HG03457 (cell line): Measurements from ENCODE around the gene NTF4.
"Not testable (repeated sequence)": the region's sequence is repeated elsewhere in the genome, so short reads cannot be mapped to it uniquely, and the experiment has no call there.

Experiments used
- ATAC-seq: cut with Tn5 transposase; IDR thresholded peaks from one replicate; pipeline ENCODE4 v1.9.1; 2021; ENCODE audit warnings: moderate number of reproducible peaks; ENCODE audit not compliant: unreplicated experiment

NTF4 gene

DNA sequence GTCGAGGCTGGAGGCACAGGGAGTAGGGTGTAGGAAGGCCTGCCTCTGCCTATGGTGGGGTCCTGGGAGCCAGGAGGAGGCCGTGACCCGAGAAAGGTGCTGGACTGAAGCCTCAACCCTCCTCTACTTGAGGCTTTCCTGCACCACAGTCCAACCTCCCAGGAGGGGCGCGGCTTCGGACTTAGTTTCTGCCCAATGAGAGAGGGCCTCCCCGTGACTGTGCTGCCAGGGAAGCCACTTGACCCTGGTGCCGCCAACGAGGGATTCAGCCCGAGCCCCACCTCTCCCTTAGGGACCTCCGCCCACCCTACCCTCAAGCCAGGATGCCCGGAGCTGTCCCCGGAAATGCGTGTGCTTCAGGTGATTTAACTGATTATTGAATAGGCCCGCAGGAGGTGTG lies 40.4 kb downstream of the NTF4 start, which contains the start of gene CGB3:
Gene CGB3 (minus strand): TSS at position 101 of the 400 bp plus-strand sequence. CDS start 362 bp downstream, outside the sequence.
- not testable (repeated sequence) for ATAC-seq

DNA sequence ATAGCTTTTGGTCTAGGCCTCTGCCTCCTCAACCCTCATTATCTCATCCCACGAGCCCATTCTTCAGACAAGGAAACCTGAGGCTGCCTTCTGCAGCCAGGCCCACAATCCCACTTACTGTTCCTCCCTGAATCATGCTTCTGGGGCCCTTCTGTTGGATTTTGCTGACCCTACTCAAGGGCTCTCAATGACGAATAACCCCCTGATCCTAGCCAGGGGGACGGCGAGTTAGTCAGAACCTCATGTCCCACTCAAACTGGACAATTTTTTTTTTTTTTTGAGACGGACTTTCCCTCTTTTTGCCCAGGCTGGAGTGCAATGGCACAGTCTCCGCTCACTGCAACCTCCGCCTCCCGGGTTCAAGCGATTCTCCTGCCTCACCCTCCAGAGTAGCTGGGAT lies 42.5 kb downstream of the NTF4 start:
- ATAC-seq: no peak

DNA sequence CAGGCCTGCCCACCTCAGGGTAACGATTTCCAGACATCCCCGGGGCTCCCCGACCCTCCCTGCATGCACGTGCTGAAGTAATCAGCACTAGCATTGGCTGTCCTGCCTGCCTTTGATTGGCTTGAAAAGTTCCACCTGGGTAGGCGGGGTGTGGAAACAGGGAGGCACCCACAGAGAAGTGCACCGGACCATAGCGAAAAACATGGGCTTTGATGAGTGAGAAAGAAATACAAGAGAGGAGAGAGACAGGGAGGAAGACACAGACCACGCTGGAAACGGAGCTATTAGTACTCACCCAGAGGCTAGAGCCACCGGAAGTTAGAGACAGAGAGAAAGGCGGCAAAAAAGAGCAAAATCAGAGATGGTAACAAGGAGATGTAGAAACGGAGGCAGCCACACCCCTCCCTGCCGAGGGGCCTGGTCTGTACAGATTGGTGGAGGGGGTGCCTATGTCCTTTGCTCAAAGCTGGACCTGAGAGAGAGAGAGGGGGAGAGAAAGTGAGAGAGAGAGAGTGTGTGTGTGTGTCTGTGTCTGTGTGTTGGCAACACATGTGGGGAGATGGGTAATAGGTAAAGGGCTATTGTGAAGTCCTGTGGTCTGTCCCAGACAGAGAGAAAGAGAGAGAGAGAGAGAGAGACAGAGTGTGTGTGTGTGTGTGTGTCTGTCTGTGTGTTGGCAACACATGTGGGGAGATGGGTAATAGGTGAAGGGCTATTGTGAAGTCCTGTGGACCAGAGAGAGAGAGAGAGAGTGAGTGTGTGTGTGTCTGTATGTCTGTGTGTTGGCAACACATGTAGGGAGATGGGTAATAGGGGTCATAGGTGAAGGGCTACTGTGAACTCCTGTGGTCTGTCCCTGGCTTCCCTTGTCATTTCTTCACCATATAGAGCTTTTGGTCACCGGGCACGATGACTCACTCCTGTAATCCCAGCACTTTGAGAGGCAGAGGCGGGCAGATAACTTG lies 43.4 kb downstream of the NTF4 start:
- ATAC-seq: no peak

DNA sequence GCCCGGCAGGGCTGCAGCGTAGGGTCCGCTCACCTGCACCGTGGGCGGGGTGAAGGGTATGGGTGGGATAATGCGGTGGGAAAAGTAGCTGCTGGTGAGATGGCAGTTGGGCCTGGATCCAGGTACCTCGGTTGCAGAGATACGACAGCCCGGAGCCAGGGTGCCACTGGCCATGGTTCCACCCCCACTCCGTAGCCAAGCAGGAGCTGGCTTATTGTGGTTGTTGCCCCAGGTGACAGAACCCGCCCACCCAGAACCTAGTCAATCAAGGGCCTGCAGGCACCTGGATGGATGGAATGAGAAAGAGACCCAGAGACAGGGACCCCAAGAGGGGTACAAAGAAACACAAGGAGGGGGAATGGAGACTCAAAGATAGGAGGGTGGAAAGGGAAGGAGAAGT lies 44.3 kb downstream of the NTF4 start:
- no peak for ATAC-seq

DNA sequence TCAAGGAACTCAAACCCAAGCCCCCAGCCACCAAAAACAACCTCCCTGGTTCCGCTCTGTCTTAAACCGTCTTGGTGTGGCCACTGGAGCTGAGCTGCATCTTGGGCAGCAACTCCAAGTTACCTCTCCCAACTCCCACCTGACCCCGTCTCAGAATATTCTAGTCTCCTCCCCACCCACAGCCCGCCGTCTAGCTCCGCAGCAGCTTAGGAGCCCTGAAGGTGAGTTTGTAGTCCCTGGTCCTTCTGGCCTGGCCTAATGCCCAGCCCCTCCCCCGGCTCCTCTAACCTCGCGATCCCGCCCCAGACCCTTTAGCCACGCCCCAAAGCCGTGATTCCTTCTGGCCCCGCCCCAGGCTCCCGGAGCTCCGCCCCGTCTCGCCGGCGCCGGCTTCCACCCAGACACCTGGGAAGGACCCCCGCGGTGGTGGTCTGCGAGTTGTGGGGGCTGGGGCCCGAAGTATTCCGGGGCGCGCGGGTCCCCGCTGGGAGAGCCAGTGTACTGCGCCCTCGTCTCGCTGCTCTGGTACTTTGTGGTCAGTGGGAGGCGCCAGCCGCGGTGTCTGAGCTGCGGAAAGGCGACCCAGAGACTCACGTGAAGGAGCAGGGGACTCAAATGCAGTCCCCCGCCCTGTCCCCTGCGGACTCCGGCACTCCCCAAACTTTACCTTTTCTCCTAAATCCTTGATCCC lies 45.2 kb downstream of the NTF4 start:
- ATAC-seq: no peak

DNA sequence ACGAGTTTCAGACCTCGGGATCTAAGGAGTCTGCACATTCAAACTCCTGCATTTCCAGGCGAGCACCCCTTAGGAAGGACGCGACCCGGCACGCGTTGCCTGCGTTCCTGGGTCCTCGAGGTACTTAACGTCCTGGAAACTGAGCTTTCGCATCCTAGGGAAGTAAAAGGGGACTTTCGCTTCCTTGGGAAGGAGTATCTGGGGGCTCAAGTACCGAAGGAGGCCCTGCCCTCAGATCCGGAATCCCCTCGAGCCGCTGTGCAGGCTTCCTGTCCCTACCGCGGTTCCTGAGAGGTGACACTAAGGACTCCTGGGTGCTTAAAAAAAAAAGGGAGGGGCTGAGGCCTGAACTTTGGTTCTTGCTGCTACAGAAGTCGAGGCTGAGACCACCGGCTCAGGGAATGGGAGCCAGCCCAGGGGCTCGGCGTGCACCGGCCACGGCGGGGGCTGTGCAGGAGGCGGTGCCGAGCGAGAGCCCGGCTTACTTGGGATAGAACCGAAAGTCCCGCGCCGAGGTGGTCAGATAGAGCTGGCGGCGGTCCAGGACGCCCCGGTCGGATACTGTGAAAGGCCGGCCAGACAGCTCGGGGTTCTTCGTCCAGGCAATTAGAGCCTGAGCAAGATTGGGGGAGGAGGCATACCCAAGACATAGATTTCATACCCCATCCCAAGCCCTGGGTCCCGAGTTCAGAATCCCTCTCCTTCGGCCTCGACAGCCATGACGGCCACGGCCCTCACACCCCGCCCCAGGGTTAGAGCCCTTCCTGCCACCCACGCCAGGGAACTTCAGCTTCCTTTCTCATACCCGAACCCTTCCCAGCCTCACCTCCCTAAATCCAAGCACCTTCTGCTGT lies 46.0 kb downstream of the NTF4 start:
- ATAC-seq: not testable (repeated sequence)

DNA sequence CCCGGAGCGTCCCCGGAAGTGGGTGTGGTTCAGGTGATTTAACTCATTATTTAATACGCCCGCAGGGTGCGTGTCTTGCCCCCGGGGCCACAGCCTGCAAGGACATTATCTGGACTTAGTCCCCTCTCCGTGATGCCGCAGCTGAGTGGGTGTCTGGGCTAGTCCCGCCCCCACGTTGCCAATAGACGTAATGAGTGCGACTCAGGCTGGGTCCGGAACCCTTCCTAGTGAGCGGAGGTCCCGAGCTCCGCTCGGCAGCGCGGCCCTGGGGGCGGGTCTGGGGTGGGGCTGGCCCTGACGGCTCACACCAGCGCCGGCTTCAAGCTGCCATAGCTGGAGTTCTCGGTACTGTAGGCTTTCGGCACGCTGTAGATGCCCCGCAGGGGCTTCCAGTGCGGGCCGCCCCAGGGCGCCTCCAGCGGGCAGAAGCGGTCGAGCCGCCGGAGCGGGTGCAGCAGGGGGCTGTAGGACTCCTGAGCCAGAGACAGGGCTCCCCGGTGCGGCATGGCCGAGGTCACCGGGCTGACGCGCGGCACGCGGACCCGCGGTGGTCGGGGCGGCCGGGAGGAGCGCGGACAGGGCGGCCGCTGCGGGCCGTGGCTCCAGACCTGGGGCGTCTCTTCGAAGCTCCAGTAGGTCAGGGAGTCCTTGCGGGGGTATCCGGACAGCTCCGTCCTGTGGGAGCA lies 46.8 kb downstream of the NTF4 start:
- no peak for ATAC-seq

DNA sequence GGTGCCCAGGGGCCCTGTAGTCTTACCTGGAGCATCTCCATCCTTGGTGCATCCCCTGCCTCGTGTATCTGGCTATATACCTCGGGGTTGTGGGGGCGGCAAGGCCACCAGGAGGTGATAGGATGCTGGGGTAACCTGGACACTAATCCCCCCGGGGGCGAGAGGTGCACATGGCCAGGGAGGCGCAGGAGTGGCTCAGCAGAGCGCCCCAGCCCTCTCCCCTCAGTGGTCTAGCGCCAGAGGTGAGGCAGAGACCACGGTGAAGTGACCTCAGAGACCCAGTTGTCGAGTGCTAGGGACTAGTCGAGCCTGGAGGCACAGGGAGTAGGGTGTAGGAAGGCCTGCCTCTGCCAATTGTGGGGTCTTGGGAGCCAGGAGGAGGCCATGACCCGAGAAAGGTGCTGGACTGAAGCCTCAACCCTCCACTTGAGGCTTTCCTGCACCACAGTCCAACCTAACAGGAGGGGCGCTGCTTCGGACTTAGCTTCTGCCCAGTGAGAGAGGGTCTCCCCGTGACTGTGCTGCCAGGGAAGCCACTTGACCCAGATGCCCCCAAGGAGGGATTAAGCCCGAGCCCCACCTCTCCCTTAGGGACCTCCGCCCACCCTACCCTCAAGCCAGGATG lies 47.5 kb downstream of the NTF4 start, which contains the start of gene LHB:
Gene LHB (minus strand): TSS at position 51 of the 625 bp plus-strand sequence. CDS start 10 bp downstream, at position 41.
- ATAC-seq: no peak

DNA sequence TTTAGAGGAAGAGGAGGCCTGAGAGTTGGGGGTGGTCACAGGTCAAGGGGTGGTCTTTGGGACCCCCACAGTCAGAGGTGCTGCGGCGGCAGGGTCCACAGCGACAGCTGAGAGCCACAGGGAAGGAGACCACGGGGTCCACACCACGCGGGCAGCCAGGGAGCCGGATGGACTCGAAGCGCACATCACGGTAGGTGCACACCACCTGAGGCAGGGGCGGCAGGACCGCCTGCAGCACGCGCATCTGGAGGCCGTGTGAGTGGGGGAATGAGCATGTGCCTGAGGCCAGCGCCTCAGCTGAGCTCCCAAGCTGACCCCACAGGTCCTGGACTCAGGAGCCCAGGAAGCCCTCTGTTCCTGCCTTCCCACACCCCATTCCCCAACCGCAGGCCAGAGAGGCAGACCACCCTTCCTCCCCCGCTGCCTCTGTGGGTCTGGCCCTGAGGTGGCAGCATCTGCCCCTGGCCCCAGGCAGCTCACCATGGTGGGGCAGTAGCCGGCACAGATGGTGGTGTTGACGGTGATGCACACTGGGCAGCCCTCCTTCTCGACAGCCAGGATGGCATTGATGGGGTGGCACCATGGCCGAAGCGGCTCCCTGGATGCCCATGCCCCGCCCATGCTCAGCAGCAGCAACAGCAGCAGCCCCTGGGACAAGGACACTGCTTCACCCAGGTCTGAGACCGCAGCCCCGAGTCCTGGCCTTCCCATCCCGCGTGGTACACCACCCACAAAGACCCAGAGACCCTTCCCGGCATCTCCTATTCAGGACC lies 48.4 kb downstream of the NTF4 start:
- no peak for ATAC-seq

DNA sequence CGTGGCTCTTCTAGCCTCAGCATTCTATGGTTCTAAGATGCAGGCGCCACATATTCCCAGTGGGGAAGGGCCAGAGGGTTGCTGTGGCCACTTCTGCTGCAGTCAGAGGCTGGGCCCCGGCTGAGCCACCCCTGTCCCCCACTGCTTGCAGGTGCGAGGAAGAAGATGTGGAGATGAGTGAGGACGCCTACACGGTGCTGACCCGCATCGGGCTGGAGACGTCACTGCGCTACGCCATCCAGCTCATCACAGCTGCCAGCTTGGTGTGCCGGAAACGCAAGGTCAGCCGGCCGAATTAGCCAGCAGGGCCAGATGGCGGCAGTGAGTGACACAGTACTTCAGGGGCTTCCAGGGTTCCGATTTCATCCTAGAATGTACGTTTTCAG lies 49.8 kb downstream of the NTF4 start:
- no peak for ATAC-seq

DNA sequence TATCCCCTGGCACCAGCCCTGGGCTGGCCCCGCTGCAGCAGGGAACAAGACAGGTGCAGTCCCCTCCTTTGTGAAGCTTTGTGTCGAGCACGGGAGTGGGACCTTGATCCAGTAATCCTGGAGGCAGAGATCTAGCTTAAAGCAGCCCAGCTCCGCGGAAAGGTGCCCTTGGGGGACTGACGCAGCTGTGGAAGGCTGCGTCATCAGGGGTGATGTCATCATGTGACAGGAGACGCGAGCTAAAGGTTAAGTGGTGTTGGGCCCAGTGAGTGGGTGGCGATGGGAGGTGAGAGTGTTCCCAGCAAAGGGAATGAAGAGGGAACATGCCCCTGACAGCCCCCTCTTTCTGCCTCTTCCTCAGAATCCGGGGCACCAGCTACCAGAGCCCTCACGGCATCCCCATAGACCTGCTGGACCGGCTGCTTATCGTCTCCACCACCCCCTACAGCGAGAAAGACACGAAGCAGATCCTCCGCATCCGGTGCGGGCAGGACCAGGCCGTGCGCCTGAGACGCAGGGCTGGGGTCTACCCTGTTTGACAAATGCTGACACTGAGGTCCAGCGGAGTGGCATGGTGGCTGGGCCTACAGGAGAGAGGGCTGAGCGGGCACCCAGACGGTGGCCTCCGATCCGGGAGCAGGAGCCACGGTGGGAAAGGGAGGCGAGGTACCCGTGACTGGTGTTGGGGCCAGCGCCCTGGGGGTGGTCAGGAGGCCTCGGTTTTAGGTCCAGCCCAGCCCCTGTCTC lies 50.3 kb downstream of the NTF4 start:
- ATAC-seq: no peak

DNA sequence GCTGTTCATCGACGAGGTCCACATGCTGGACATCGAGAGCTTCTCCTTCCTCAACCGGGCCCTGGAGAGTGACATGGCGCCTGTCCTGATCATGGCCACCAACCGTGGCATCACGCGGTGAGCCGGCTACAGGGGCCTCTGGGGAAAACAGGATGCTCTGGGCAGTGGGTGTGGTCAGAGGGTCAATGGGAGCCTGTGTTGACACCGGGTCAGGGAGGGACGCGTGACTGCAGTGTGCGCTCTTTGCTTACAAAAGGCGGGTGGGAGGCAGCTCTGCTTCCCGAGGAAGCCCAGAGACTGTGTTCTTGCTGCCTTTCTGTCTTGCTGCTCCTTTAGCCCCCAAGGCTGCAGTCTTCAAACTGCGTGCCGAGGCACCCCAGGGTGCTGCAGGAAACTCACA lies 53.4 kb downstream of the NTF4 start:
- no peak for ATAC-seq
